Left ventricle myocardium inferior (tissue), 1 donor: ENCODE measurements around the gene CEACAM21. TPM values are rescaled to one million over a fixed set of nuclear protein-coding genes. Genes with fewer than 3 reads are reported as not detected.

Experiments used
- DNase-seq: peaks from one replicate; pipeline ENCODE4 v3.0.0-alpha.2; 2020
- H3K27ac ChIP-seq: fragments of 200-600 bp; replicated peaks from 2 replicates; pipeline ENCODE4 v1.8.0; 2021
- H3K27me3 ChIP-seq: fragments of 200-600 bp; 2 replicates; pipeline ENCODE4 v1.8.0; 2021; ENCODE audit warnings: low read depth
- H3K36me3 ChIP-seq: fragments of 200-600 bp; 2 replicates; pipeline ENCODE4 v1.8.0; 2021
- H3K4me1 ChIP-seq: fragments of 200-600 bp; 2 replicates; pipeline ENCODE4 v1.8.0; 2021
- H3K4me3 ChIP-seq: fragments of 200-600 bp; 2 replicates; pipeline ENCODE4 v1.8.0; 2021; ENCODE audit warnings: mild to moderate bottlenecking, moderate library complexity
- H3K9me3 ChIP-seq: fragments of 200-600 bp; replicated peaks from 2 replicates; pipeline ENCODE4 v1.8.0; 2021
- CTCF ChIP-seq: fragments of 200-600 bp; IDR thresholded peaks from 2 replicates; pipeline ENCODE4 v1.8.0; 2021; ENCODE audit warnings: antibody characterized with exemption, mild to moderate bottlenecking, borderline replicate concordance
- intact Hi-C: fragments of 100-400 bp; cut with micrococcal nuclease; formaldehyde crosslinking; loops from one replicate; pipeline ENCODE4 v1.11.0; 2022
- total RNA-seq: library from RNA; stranded (reverse); fragmentation: NEBNext Ultra II Directional; extraction: Animal tissue kit (Norgen Biotek cat#: 25700); gene quantifications from one replicate; pipeline ENCODE4 v1.2.1, GENCODE V29; 2021
- donor health status: DM: no; HTN: yes; CAD: no; lungs with severe emphysema.

CEACAM21 gene
- total RNA-seq, 1 donor from 2014 or later, result 0.60 TPM

- peak overlapping the region; percentile 85 for H3K27ac ChIP-seq
- H3K27me3 ChIP-seq, result peaks cover 27% of the 10 kb centered on the region
- DNase-seq, result no peak
- H3K4me1 ChIP-seq, result peaks cover 29% of the 10 kb centered on the region
- H3K36me3 ChIP-seq, result no peaks in the 10 kb centered on the region
- peaks cover 7% of the 10 kb centered on the region for H3K9me3 ChIP-seq
- no peak for TF ChIP-seq CTCF
- peak overlapping the region; percentile 51 for H3K4me3 ChIP-seq
- intact Hi-C loops, result no loop called here
Observed at GRCh38 chr19:41548954-41549688, 26.8 kb upstream of the CEACAM21 start.

- Histone ChIP-seq H3K27me3 (peaks cover 29% of the 10 kb centered on the region), H3K36me3 (no peaks in the 10 kb centered on the region), H3K27ac (peak overlapping the region; percentile 85), H3K4me3 (peak overlapping the region; percentile 51), H3K4me1 (peaks cover 34% of the 10 kb centered on the region), H3K9me3 (peaks cover 8% of the 10 kb centered on the region)
- no peak for TF ChIP-seq CTCF
- intact Hi-C loops, result no loop called here
- no peak for DNase-seq
Observed at GRCh38 chr19:41549884-41550283, 26.1 kb upstream of the CEACAM21 start.

GRCh38 chr19:41551212-41551610, 24.8 kb upstream of the CEACAM21 start:
- peak overlapping the region; percentile 4 for H3K4me3 ChIP-seq
- H3K36me3 ChIP-seq, result no peaks in the 10 kb centered on the region
- DNase-seq, result no peak
- H3K27ac ChIP-seq, result peak overlapping the region; percentile 52
- no peak for TF ChIP-seq CTCF
- H3K27me3 ChIP-seq, result peaks cover 34% of the 10 kb centered on the region
- peaks cover 37% of the 10 kb centered on the region for H3K4me1 ChIP-seq
- H3K9me3 ChIP-seq, result peaks cover 8% of the 10 kb centered on the region
- intact Hi-C loops, result no loop called here

GRCh38 chr19:41551711-41552110, 24.3 kb upstream of the CEACAM21 start:
- Histone ChIP-seq H3K4me1 (peaks cover 36% of the 10 kb centered on the region), H3K9me3 (peaks cover 8% of the 10 kb centered on the region), H3K36me3 (no peaks in the 10 kb centered on the region), H3K4me3 (peak overlapping the region; percentile 4), H3K27ac (peak overlapping the region; percentile 52), H3K27me3 (peaks cover 37% of the 10 kb centered on the region)
- intact Hi-C loops, result no loop called here
- no peak for TF ChIP-seq CTCF
- DNase-seq, result no peak

GRCh38 chr19:41552558-41552957, 23.4 kb upstream of the CEACAM21 start:
- H3K4me1 ChIP-seq, result peaks cover 36% of the 10 kb centered on the region
- H3K27me3 ChIP-seq, result peaks cover 43% of the 10 kb centered on the region
- TF ChIP-seq CTCF, result no peak
- no peaks in the 10 kb centered on the region for H3K36me3 ChIP-seq
- H3K27ac ChIP-seq, result peak overlapping the region; percentile 52
- intact Hi-C loops, result no loop called here
- H3K4me3 ChIP-seq, result no peak overlapping the region
- H3K9me3 ChIP-seq, result peaks cover 8% of the 10 kb centered on the region
- DNase-seq, result no peak
